ENCODE results near the gene TASP1.

Gene TASP1

DNA sequence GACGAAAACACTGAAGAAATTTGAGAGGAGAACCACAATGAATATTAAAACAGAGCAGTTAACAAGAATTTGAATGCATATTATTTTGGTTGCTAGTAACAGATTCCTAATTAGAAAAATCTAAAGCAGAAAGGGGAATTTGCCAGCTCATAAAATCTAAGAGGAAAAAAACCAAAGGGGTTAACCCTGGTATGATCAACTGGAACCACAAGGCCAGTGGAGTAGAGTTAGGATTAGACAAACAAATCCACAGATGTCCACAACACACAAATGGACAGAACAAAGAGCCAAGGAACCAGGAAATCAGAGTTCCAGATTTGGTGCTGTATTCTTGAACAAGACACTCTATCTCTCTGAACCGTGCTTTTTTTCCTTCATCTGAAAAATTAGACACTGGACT lies 195.0 kb downstream of the TASP1 start:
- H3K4me3 ChIP-seq (ENCODE audit: low read depth, low read length): no peak overlapping the region
- TF ChIP-seq, protein P1, sequence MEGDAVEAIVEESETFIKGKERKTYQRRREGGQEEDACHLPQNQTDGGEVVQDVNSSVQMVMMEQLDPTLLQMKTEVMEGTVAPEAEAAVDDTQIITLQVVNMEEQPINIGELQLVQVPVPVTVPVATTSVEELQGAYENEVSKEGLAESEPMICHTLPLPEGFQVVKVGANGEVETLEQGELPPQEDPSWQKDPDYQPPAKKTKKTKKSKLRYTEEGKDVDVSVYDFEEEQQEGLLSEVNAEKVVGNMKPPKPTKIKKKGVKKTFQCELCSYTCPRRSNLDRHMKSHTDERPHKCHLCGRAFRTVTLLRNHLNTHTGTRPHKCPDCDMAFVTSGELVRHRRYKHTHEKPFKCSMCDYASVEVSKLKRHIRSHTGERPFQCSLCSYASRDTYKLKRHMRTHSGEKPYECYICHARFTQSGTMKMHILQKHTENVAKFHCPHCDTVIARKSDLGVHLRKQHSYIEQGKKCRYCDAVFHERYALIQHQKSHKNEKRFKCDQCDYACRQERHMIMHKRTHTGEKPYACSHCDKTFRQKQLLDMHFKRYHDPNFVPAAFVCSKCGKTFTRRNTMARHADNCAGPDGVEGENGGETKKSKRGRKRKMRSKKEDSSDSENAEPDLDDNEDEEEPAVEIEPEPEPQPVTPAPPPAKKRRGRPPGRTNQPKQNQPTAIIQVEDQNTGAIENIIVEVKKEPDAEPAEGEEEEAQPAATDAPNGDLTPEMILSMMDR (IDR thresholded peaks at IDR 0.05; ENCODE audit: borderline replicate concordance, insufficient read depth, low read depth, low read length): no peak

- TF ChIP-seq, protein P1 (IDR thresholded peaks at IDR 0.05; ENCODE audit: borderline replicate concordance, insufficient read depth, low read depth, low read length): no peak
- H3K4me3 ChIP-seq (ENCODE audit: low read depth, low read length): no peak overlapping the region
Measured at GRCh38 chr20:13442986-13443385, 195.7 kb downstream of the TASP1 start.

DNA sequence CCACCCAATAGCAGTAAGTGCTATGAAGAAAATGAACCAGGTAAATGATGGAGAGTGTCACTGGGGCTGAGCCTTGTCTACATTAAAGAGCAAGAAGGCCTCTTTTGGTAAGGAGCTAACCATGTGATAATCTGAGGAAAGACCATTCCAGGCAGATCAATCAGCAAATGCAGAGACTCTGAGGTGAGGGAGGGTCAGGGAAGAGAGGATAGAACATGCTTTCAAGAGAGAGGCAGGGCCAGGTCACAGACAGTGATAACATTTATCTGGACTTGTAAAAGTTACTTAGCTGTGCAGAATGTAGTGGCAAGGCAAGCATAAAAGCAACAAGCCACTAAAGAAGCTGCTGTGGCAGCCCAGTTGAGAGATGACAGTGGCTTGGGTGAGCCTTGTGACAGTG lies 197.3 kb downstream of the TASP1 start:
- TF ChIP-seq, protein P1 (IDR thresholded peaks at IDR 0.05; ENCODE audit: borderline replicate concordance, insufficient read depth, low read depth, low read length): no peak
- H3K4me3 ChIP-seq (ENCODE audit: low read depth, low read length): no peak overlapping the region

- H3K4me3 ChIP-seq (ENCODE audit: low read depth, low read length): no peak overlapping the region
- TF ChIP-seq, protein P1 (IDR thresholded peaks at IDR 0.05; ENCODE audit: borderline replicate concordance, insufficient read depth, low read depth, low read length): no peak
Measured at GRCh38 chr20:13436530-13436929, 202.2 kb downstream of the TASP1 start.

GRCh38 chr20:13432126-13432525 lies 206.6 kb downstream of the TASP1 start:
- TF ChIP-seq, protein P1 (IDR thresholded peaks at IDR 0.05; ENCODE audit: borderline replicate concordance, insufficient read depth, low read depth, low read length): no peak
- no peak overlapping the region for H3K4me3 ChIP-seq (ENCODE audit: low read depth, low read length)

- TF ChIP-seq, protein P1 (IDR thresholded peaks at IDR 0.05; ENCODE audit: borderline replicate concordance, insufficient read depth, low read depth, low read length): no peak
- H3K4me3 ChIP-seq (ENCODE audit: low read depth, low read length): no peak overlapping the region
Measured at GRCh38 chr20:13430346-13431002, 208.3 kb downstream of the TASP1 start.

GRCh38 chr20:13428684-13429083 lies 210.0 kb downstream of the TASP1 start:
- TF ChIP-seq, protein P1 (IDR thresholded peaks at IDR 0.05; ENCODE audit: borderline replicate concordance, insufficient read depth, low read depth, low read length): no peak
- no peak overlapping the region for H3K4me3 ChIP-seq (ENCODE audit: low read depth, low read length)
